ENCODE data around the gene AQP9.

DNA sequence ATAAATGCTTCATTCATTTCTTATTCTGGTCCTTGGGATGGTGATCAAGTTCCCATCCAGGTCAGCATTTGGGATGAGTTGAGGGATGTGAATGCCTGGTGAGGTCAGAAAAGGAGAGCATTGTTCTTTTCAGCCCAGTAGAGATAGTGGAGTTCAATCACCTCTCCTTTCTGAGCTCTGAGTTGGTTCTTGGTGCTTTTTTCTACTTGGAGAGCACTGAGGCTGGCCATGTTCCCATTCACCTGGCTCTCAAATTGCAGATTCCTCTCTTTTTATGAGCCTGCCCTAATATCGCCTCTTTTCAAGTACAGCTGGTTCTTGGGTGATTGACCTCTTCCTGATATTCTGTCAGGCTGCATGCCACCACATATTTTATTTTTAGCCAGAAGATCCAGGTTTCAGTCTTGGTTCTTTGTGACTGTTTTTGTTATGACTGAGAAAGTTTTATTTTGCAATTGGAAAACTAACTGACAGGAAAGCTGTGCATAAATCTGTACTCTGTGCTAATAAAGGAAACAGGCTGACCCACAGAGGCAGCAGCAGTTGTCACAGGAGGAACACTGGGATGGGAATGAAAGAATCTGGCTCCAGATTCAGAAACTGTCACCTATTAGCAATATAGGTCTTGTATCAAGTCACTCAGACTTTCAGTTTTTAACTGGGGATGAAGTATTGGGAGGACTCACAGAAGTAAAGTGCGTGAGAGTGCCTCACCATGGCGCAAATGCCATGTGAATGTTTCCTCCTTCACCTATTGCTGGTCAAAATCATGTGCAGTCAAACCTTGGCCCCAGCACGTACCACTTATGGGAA lies 10.7 kb downstream of the AQP9 start:
- TF ChIP-seq, protein P1, sequence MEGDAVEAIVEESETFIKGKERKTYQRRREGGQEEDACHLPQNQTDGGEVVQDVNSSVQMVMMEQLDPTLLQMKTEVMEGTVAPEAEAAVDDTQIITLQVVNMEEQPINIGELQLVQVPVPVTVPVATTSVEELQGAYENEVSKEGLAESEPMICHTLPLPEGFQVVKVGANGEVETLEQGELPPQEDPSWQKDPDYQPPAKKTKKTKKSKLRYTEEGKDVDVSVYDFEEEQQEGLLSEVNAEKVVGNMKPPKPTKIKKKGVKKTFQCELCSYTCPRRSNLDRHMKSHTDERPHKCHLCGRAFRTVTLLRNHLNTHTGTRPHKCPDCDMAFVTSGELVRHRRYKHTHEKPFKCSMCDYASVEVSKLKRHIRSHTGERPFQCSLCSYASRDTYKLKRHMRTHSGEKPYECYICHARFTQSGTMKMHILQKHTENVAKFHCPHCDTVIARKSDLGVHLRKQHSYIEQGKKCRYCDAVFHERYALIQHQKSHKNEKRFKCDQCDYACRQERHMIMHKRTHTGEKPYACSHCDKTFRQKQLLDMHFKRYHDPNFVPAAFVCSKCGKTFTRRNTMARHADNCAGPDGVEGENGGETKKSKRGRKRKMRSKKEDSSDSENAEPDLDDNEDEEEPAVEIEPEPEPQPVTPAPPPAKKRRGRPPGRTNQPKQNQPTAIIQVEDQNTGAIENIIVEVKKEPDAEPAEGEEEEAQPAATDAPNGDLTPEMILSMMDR (IDR thresholded peaks at IDR 0.05): no peak
- TF ChIP-seq POLR2AphosphoS5 (IDR thresholded peaks at IDR 0.05) (no peak), EP300 (IDR thresholded peaks at IDR 0.05) (no peak)

Data from stomach (tissue), 4 donors.